ENCODE results near the gene IL6R. TPM values are rescaled to one million over a fixed set of nuclear protein-coding genes. Genes with fewer than 3 reads are reported as not detected.

IL6R gene
- total RNA-seq, 1 experiment from 2014 or later = 16.1 TPM

DNA sequence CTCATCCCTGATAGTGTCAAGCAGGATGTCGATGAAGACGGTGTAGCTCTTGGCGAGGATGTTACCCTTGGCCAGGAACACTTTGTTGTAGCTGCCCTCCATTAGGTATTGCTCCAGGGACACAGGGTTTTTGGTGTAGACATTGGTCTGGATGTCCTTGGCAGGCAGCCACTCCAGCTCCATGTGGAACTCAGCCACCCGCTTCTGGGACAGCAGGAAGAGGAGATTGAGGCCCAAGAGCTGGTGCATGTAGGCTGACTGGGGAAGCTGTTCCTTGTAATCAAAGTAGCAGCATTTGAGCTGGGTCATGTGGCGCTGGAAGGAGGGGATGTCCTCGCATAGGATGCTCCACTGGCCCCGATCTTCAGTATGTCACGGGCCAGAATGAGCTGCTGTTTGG is 9.5 kb downstream of the IL6R start:
- DNase-seq (no peak), ATAC-seq (no peak)
- H3K79me2 ChIP-seq (ENCODE audit: low read length) = peaks cover 17% of the 10 kb centered on the region
- no peaks in the 10 kb centered on the region for H3K9me3 ChIP-seq (ENCODE audit: low read length)
- ChIA-PET CTCF (no interaction called here), POLR2A (ENCODE audit: unreplicated experiment) (no interaction called here)
- no peaks in the 10 kb centered on the region for H3F3A ChIP-seq (ENCODE audit: low read length, unreplicated experiment)
- H3K4me2 ChIP-seq (ENCODE audit: low read length) = no peak overlapping the region
- TF ChIP-seq CTCF (conservative IDR thresholded peaks at IDR 0.05; ENCODE audit: low read depth, low read length) (no peak), EZH2 (IDR thresholded peaks at IDR 0.05; ENCODE audit: low read length, unreplicated experiment) (no peak)
- no peak overlapping the region for H3K27ac ChIP-seq (ENCODE audit: low read length)
- peaks cover 16% of the 10 kb centered on the region for H3K4me1 ChIP-seq (ENCODE audit: insufficient read depth, low read length)
- intact Hi-C loops (cut with micrococcal nuclease) = no loop called here
- H3K4me3 ChIP-seq (ENCODE audit: low read length) = no peak overlapping the region
- no peaks in the 10 kb centered on the region for H3K27me3 ChIP-seq (ENCODE audit: low read length)
- H3K9ac ChIP-seq (ENCODE audit: low read length) = no peak overlapping the region
- no peak overlapping the region for H2AFZ ChIP-seq (ENCODE audit: low read length)
- H3K9me2 ChIP-seq (replicated peaks; ENCODE audit: low read length) = no peaks in the 10 kb centered on the region
- no TSS peak for BruUV-seq (replicated peaks)
- no peaks in the 10 kb centered on the region for H4K20me1 ChIP-seq (ENCODE audit: low read length)
- H3K36me3 ChIP-seq (ENCODE audit: low read depth, low read length) = no peaks in the 10 kb centered on the region

GRCh38 chr1:154416471-154417337 is 11.6 kb downstream of the IL6R start:
- Histone ChIP-seq H3K27me3 (ENCODE audit: low read length) (no peaks in the 10 kb centered on the region), H2AFZ (ENCODE audit: low read length) (no peak overlapping the region), H3K9me2 (replicated peaks; ENCODE audit: low read length) (no peaks in the 10 kb centered on the region), H3K9me3 (ENCODE audit: low read length) (no peaks in the 10 kb centered on the region), H3K4me3 (ENCODE audit: low read length) (no peak overlapping the region), H3K4me2 (ENCODE audit: low read length) (no peak overlapping the region), H3F3A (ENCODE audit: low read length, unreplicated experiment) (no peaks in the 10 kb centered on the region), H3K36me3 (ENCODE audit: low read depth, low read length) (no peaks in the 10 kb centered on the region), H3K9ac (ENCODE audit: low read length) (no peak overlapping the region), H3K79me2 (ENCODE audit: low read length) (peaks cover 27% of the 10 kb centered on the region), H3K27ac (ENCODE audit: low read length) (no peak overlapping the region), H3K4me1 (ENCODE audit: insufficient read depth, low read length) (peaks cover 35% of the 10 kb centered on the region), H4K20me1 (ENCODE audit: low read length) (no peaks in the 10 kb centered on the region)
- BruUV-seq (replicated peaks) = no TSS peak
- ATAC-seq (no peak), DNase-seq (no peak)
- intact Hi-C loops (cut with micrococcal nuclease) = no loop called here
- ChIA-PET POLR2A (ENCODE audit: unreplicated experiment) (interaction anchor here (0.6 kb wide), 1 partner anchor 718 kb away, joined by 6 read pairs; no protein-coding TSS in a partner anchor), CTCF (interaction anchor here (0.6 kb wide), 1 partner anchor 90 kb away, joined by 4 read pairs; no protein-coding TSS in a partner anchor)
- no peak for TF ChIP-seq EZH2 (IDR thresholded peaks at IDR 0.05; ENCODE audit: low read length, unreplicated experiment)
- no peak for TF ChIP-seq EZH2phosphoT487 (IDR thresholded peaks at IDR 0.05; ENCODE audit: borderline replicate concordance, low read length)
- TF ChIP-seq CTCF (conservative IDR thresholded peaks at IDR 0.05; ENCODE audit: low read depth, low read length) = no peak

DNA sequence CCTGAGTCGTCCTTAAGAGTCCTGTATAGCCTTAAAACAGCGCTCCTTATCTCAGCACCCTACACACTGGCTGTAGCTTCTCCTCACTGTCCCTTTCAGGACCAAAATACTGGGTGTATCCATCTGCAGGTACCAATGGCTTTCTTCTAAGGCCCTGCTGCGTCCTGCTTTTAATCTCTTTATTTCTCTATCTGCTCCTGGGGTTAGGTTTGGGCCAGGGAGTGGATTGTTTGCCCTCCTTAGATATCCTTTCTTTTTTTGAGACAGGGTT is 12.1 kb downstream of the IL6R start:
- Histone ChIP-seq H3K36me3 (ENCODE audit: low read depth, low read length) (no peaks in the 10 kb centered on the region), H3K4me1 (ENCODE audit: insufficient read depth, low read length) (peaks cover 38% of the 10 kb centered on the region), H3F3A (ENCODE audit: low read length, unreplicated experiment) (no peaks in the 10 kb centered on the region), H3K27ac (ENCODE audit: low read length) (no peak overlapping the region), H3K79me2 (ENCODE audit: low read length) (peaks cover 27% of the 10 kb centered on the region), H3K9me3 (ENCODE audit: low read length) (no peaks in the 10 kb centered on the region), H3K9me2 (replicated peaks; ENCODE audit: low read length) (no peaks in the 10 kb centered on the region), H2AFZ (ENCODE audit: low read length) (no peak overlapping the region), H3K4me3 (ENCODE audit: low read length) (no peak overlapping the region), H4K20me1 (ENCODE audit: low read length) (no peaks in the 10 kb centered on the region), H3K4me2 (ENCODE audit: low read length) (no peak overlapping the region), H3K27me3 (ENCODE audit: low read length) (no peaks in the 10 kb centered on the region), H3K9ac (ENCODE audit: low read length) (no peak overlapping the region)
- BruUV-seq (replicated peaks) = no TSS peak
- POLR2A ChIA-PET (ENCODE audit: unreplicated experiment) = no interaction called here
- CTCF ChIA-PET = no interaction called here
- DNase-seq (no peak), ATAC-seq (no peak)
- no peak for TF ChIP-seq EZH2phosphoT487 (IDR thresholded peaks at IDR 0.05; ENCODE audit: borderline replicate concordance, low read length)
- TF ChIP-seq EZH2 (IDR thresholded peaks at IDR 0.05; ENCODE audit: low read length, unreplicated experiment) = no peak
- no peak for TF ChIP-seq CTCF (conservative IDR thresholded peaks at IDR 0.05; ENCODE audit: low read depth, low read length)
- intact Hi-C loops (cut with micrococcal nuclease) = no loop called here
